Mucosa of rectum (tissue), 2 donors: ENCODE measurements around the gene TXNDC16.

Experiments
- H3K27ac ChIP-seq, 2 donors: one replicate each; pipeline ENCODE4 v1.7.0; 2013; ENCODE audit warnings: inconsistent platforms in 2 of 2, low read depth in 2 of 2, low read length in 2 of 2
- H3K27me3 ChIP-seq, 2 donors: one replicate each; pipeline ENCODE4 v1.7.0; 2013; ENCODE audit warnings: low read length in 2 of 2; ENCODE audit not compliant: control insufficient read depth in 2 of 2, insufficient read depth in 2 of 2
- H3K36me3 ChIP-seq, 2 donors: one replicate each; pipeline ENCODE4 v1.7.0; 2013; ENCODE audit warnings: low read length in 2 of 2; ENCODE audit not compliant: control insufficient read depth in 2 of 2, insufficient read depth in 2 of 2
- H3K4me1 ChIP-seq, 2 donors: one replicate each; pipeline ENCODE4 v1.7.0; 2013; ENCODE audit warnings: low read length in 2 of 2, mild to moderate bottlenecking in 1 of 2; ENCODE audit not compliant: control insufficient read depth in 2 of 2, insufficient read depth in 2 of 2
- H3K4me3 ChIP-seq, 2 donors: one replicate each; pipeline ENCODE4 v1.7.0; 2013; ENCODE audit warnings: low read length in 2 of 2
- H3K9ac ChIP-seq, 2 donors: one replicate each; pipeline ENCODE4 v1.7.0; 2013; ENCODE audit warnings: low read length in 2 of 2, low read depth in 1 of 2, mild to moderate bottlenecking in 1 of 2
- H3K9me3 ChIP-seq, 2 donors: one replicate each; pipeline ENCODE4 v1.7.0; 2013; ENCODE audit warnings: low read length in 2 of 2; ENCODE audit not compliant: control insufficient read depth in 2 of 2
- donor health status: healthy.
- donor health status: Normal muscosa, but diverticular disease.

Gene TXNDC16

DNA sequence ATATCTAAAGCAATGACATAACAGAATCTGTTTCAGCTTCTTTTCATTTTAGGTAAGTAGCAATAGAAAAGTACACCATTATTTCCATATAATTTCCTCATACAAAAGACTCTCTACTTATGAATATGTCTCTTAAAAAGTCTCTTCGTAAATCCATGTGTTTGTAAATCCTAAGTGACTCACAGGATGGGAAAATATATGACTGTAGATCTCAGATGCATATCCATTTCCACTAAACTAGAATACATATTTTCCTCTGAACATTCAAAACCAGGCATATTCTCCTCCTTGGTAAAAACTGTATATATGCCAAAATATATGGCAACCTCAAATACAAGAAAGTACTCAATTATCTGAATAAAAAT is 93.6 kb downstream of the TXNDC16 start:
- no peak overlapping the region for H3K9ac ChIP-seq
- H3K4me3 ChIP-seq, result no peak overlapping the region
- no peaks in the 10 kb centered on the region for H3K27me3 ChIP-seq
- no peak overlapping the region for H3K27ac ChIP-seq
- H3K9me3 ChIP-seq, result no peaks in the 10 kb centered on the region
- peaks cover 0 to 5% of the 10 kb centered on the region in 2 donors for H3K36me3 ChIP-seq
- H3K4me1 ChIP-seq, result no peaks in the 10 kb centered on the region

DNA sequence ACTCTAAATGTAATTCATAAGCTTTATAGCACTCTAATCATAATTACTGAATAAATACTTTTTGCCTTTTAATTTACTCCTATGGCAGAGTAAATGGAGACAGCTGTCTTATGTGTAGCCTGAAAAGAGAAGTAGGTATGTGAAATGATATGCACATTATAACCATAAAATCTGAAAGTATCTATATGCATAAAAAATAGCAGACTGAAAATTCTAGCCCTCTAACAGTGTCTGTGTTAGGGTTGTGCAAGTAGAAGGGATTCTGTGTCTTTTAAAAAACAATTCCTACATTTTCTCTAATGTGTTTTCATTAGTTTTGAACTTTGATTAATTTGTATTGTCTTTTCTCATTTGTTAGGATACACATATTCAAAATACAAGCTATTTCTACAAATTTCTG is 94.9 kb downstream of the TXNDC16 start:
- Histone ChIP-seq H3K4me3 (no peak overlapping the region), H3K9ac (no peak overlapping the region), H3K27me3 (no peaks in the 10 kb centered on the region), H3K4me1 (no peaks in the 10 kb centered on the region), H3K9me3 (no peaks in the 10 kb centered on the region), H3K36me3 (peaks cover 0 to under 1% of the 10 kb centered on the region in 2 donors), H3K27ac (no peak overlapping the region)

DNA sequence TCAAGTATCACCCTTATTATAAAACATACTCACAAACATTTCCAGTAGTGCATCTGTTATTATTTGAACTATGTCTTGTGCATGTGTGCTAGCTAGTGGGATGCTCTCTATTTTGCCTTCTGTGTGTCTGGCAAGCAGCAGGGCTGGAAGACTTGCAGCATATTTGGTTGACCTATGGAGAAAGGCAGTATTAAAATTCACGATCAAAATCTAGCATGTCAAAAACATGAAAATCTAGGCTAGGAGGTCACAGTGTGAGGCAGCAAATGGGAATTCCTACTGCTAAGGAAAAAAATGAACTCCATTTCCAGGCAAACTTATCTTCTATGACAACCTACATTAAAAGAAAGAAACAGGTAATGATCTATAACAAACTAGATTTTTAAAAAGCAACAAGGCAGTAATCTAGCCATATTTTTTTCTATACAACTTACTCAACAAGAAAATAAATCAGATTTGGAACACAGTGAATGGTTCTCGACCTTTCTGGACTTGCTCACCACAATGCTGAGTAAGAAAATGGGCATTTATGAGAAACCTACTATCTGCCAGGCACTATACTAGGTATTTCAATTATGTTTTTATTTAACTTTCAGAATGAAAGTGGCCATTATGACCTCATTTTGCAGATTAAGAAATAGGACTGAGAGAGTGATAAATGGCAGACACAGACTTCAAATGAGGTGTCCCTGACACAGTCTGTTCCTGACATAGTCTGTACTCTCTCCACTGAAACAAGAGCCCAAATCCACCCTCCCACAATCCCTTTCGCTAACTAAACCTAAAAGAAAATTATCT is 96.8 kb downstream of the TXNDC16 start:
- Histone ChIP-seq H3K4me1 (no peaks in the 10 kb centered on the region), H3K27ac (no peak overlapping the region), H3K27me3 (no peaks in the 10 kb centered on the region), H3K9me3 (no peaks in the 10 kb centered on the region), H3K36me3 (peaks cover 0 to 5% of the 10 kb centered on the region in 2 donors), H3K9ac (no peak overlapping the region), H3K4me3 (no peak overlapping the region)

DNA sequence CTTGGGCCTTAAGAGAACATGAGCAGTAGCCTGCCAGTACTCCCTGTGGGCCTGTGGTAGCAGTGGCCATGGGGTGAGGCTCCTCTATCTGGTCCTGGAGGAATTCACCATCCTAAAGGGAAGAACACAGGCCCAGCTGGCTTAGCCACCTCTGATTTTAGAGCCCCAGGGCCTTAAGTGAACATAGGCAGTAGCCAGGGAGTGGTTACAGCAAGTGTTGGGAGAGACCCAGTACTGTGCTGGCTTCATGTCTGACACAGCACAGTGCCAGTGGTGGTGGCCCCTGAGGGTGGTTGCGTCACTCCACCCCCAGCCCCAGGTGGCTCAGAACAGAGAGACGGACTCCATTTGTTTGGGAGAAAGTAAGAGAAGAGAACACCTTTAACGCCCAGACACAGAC is 105.1 kb downstream of the TXNDC16 start:
- no peaks in the 10 kb centered on the region for H3K27me3 ChIP-seq
- H3K36me3 ChIP-seq, result peaks cover 5 to 6% of the 10 kb centered on the region in 2 donors
- H3K4me1 ChIP-seq, result peaks cover 0 to 3% of the 10 kb centered on the region in 2 donors
- H3K27ac ChIP-seq, result no peak overlapping the region
- no peaks in the 10 kb centered on the region for H3K9me3 ChIP-seq
- H3K9ac ChIP-seq, result no peak overlapping the region
- H3K4me3 ChIP-seq, result no peak overlapping the region

DNA sequence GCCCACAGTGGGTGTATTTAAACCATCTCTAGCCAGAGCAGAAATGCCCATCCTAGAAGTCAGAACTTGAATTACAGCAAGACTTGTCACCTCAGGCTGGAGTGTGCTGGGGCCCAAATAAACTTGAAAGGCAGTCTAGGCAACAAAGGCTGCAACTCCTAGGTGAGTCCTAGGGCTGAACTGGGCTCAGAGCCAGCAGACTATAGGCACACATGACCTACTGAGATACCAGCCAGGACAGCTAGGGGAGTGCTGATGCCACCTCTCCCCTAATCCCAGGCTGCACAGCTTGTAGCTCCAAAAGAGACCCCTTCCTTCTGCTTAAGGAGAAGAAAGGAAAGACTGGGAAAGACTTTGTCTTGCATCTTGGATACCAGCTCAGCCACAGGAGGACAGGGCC is 106.0 kb downstream of the TXNDC16 start:
- Histone ChIP-seq H3K27ac (no peak overlapping the region), H3K36me3 (peaks cover 5 to 6% of the 10 kb centered on the region in 2 donors), H3K27me3 (no peaks in the 10 kb centered on the region), H3K4me1 (peaks cover 0 to 3% of the 10 kb centered on the region in 2 donors), H3K9me3 (no peaks in the 10 kb centered on the region), H3K4me3 (no peak overlapping the region), H3K9ac (no peak overlapping the region)

DNA sequence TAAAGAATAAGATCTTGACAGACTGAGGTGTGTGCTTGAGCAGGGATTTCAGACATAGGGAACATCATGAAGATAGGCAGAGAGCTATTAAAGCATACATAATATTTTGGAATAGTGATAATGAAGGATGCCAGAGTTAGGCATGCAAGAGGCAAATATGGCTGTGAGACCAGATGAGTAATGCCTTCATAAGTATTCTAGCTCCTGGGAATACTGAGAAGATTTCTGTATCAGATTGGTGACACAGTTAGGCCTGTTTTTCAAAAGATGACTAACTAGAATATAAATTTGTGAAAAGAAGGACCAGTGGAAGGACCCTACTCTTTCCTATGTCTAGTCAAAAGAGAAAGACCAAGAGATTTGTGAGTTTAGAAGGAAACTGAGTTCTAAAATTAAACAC is 108.8 kb downstream of the TXNDC16 start:
- Histone ChIP-seq H3K27me3 (no peaks in the 10 kb centered on the region), H3K36me3 (peaks cover 0 to 6% of the 10 kb centered on the region in 2 donors), H3K9me3 (no peaks in the 10 kb centered on the region), H3K27ac (no peak overlapping the region), H3K4me3 (no peak overlapping the region), H3K4me1 (peaks cover 0 to 3% of the 10 kb centered on the region in 2 donors), H3K9ac (no peak overlapping the region)

DNA sequence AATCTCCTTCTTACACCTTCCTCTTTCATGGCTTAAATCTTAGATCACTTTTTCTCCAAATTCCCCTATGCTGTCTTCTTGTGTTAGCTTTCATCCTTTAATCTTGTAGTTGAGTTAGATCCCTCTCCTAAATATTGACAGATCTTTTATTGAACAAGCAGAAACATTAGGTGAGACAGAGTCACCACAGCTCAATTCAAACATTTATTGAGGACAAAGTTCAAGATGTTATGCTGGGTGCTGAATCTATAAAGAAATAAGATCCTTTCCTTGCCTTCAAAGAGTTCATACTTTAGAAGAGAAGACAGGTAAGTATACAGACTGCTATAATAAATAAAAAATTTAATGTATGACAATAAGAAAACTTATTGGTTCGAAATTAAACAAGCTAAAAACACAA is 109.7 kb downstream of the TXNDC16 start:
- Histone ChIP-seq H3K4me3 (no peak overlapping the region), H3K27ac (no peak overlapping the region), H3K27me3 (no peaks in the 10 kb centered on the region)

DNA sequence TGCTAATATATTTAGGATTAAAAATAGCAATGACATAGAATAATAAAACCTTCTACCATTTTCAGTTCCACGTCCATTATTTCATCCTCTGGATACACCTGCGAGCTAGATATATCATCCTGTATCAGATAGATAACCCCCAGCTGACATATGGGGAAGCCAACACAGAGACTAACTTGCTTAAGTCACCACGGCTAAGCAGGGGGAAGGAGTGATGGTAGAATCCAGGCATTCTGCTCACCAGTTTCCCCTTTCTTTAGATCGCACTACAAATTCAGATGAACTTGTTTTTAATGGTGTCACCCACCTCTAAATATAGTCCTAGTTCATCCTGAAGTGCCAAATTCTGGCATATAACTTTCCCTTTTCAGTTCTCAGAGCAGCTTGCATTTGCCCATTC is 110.1 kb downstream of the TXNDC16 start:
- H3K36me3 ChIP-seq, result peaks cover 0 to 6% of the 10 kb centered on the region in 2 donors
- peaks cover 0 to 3% of the 10 kb centered on the region in 2 donors for H3K4me1 ChIP-seq
- H3K9ac ChIP-seq, result no peak overlapping the region
- no peak overlapping the region for H3K4me3 ChIP-seq
- no peaks in the 10 kb centered on the region for H3K27me3 ChIP-seq
- no peak overlapping the region for H3K27ac ChIP-seq
- no peaks in the 10 kb centered on the region for H3K9me3 ChIP-seq

More for the DNA sequence above, 109.7 kb downstream of the TXNDC16 start:
- Histone ChIP-seq H3K36me3 (peaks cover 0 to 6% of the 10 kb centered on the region in 2 donors), H3K9me3 (no peaks in the 10 kb centered on the region), H3K4me1 (peaks cover 0 to 3% of the 10 kb centered on the region in 2 donors), H3K9ac (no peak overlapping the region)

DNA sequence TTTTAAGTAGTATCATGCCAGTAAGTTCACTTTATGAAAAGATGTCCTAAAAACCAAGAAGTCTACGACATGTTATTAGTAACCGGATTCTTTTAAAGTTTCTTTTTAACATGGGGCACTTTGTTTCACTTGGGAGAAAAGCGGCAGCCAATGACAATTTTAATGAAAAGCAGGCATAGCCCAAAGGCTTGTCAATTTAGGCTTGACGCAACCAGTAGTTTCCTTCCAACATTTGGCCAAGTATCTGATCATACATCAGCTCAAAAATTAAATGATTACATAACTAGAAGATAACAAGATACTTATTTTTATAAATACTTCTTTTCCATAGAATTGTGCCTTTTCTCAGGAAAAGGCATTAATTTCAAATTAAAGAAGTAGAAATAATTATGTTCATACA is 112.8 kb downstream of the TXNDC16 start:
- H3K9me3 ChIP-seq, result no peaks in the 10 kb centered on the region
- H3K4me3 ChIP-seq, result no peak overlapping the region
- no peak overlapping the region for H3K9ac ChIP-seq
- H3K27ac ChIP-seq, result no peak overlapping the region
- no peaks in the 10 kb centered on the region for H3K27me3 ChIP-seq
- peaks cover 0 to 3% of the 10 kb centered on the region in 2 donors for H3K4me1 ChIP-seq
- H3K36me3 ChIP-seq, result no peaks in the 10 kb centered on the region

DNA sequence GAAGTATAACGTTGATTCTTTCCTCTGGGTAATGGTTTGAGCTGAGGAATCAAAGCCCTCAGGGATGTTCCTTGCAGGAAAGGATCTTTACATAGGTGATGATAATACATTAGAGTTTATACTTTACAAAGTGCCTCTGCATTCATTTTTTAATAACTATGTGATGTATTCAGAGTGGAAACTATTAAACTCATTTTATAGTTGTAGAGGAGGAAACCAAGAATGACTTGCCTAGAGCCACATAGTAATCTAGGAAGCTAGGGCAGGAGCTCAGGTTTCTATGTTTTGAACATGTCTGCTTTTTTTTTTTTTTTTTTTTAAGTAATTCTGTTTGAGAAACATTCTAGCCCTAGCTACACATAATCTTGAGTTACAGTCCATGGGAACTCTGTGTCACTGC is 117.3 kb downstream of the TXNDC16 start:
- no peaks in the 10 kb centered on the region for H3K27me3 ChIP-seq
- no peaks in the 10 kb centered on the region for H3K9me3 ChIP-seq
- H3K36me3 ChIP-seq, result no peaks in the 10 kb centered on the region
- no peak overlapping the region for H3K9ac ChIP-seq
- H3K27ac ChIP-seq, result no peak overlapping the region
- H3K4me3 ChIP-seq, result no peak overlapping the region
- no peaks in the 10 kb centered on the region for H3K4me1 ChIP-seq
